GM12864 (cell line): ENCODE measurements around the gene HDAC4.

ENCODE experiments used
- DNase-seq: peaks from one replicate; pipeline ENCODE4 v3.0.0-alpha.2; 2011; ENCODE audit warnings: low read depth
- H3K4me3 ChIP-seq: 2 replicates; pipeline ENCODE4 v1.5.1; 2011; ENCODE audit warnings: mild to moderate bottlenecking, low read depth, low read length, control low read depth
- CTCF ChIP-seq: IDR thresholded peaks from 2 replicates; pipeline ENCODE4 v1.5.1; 2011; ENCODE audit warnings: low read depth, mild to moderate bottlenecking, moderate library complexity, low read length, control low read depth, inconsistent platforms; ENCODE audit errors: missing control alignments

The HDAC4 gene

GRCh38 chr2:239396881-239397681 is 3.7 kb downstream of the HDAC4 start:
- no peak overlapping the region for H3K4me3 ChIP-seq
- peak; percentile 20 for TF ChIP-seq CTCF
- no peak for DNase-seq

DNA sequence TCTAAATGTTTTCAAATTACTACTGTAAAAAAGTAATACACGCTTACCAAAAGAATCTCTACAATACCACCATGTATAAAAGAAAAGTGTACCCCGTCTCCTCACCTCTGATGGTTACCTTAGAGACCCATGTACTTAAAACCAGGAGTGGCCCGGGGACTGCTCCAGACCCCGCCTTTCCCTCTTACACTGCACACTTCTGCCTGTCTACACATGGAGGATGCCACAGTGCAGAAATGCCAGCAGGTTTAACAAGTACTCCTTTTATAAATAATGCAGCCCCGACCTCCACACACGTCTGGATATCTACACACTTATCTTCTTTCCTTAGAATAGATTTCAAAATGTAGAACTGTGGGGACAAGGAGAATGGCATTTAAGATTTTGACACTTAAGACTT is 5.3 kb downstream of the HDAC4 start:
- no peak for DNase-seq
- H3K4me3 ChIP-seq: no peak overlapping the region
- no peak for TF ChIP-seq CTCF

DNA sequence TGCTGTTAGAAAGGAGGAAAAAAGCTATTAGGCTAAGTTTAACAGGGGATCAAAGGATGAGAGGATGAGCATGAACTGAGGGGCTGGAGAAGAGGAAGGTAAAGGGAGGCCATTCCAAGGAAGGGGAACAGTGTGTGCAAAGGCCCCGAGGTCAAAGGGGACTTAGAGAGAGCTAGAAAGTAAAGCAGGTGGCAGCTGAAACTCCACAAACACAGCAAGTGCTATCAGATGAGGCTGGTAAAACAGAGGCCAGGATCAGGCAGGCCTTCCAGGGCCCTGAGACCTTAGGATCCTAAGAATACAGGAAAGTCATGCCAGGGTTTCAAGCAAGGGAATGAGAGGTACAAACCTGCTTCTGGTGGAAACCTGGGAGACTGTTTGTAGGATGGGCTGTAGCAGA is 5.8 kb downstream of the HDAC4 start:
- TF ChIP-seq CTCF: no peak
- no peak overlapping the region for H3K4me3 ChIP-seq
- no peak for DNase-seq

GRCh38 chr2:239394346-239394945 is 6.4 kb downstream of the HDAC4 start:
- H3K4me3 ChIP-seq: no peak overlapping the region
- no peak for TF ChIP-seq CTCF
- DNase-seq: no peak

- no peak overlapping the region for H3K4me3 ChIP-seq
- TF ChIP-seq CTCF: no peak
- no peak for DNase-seq
These were observed 6.9 kb downstream of the HDAC4 start for GRCh38 chr2:239393941-239394340.

DNA sequence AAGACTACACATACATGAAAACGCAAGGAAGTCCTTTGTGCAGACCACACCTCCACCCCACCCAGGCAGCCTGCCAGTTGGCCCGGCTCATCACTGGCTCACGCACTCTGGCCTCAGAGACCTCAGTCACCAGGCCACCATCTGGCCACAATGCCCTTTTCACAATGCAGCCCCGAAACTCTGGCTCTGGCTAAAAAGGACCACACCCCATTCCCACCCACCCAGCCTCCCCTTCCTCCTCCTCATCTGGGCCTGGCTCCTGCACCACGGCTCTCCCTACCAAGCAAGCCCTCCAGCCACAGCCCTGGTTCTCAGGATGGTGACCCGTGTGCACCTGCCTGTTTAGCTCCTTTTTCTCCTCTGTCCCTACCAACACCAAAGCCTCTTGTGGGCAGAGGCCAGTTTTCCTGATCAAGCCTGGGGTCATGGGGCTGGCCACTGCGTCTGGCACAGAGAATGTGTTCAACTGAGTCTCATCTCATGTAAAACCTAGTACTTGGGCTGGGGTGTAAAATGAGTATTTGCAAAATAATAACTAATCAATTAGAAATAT is 7.4 kb downstream of the HDAC4 start:
- no peak for TF ChIP-seq CTCF
- DNase-seq: no peak
- H3K4me3 ChIP-seq: no peak overlapping the region
